Gastrocnemius medialis (tissue), 4 donors: ENCODE data around the gene PTPRN2. TPM values are rescaled to one million over a fixed set of nuclear protein-coding genes. Genes with fewer than 3 reads are reported as not detected.

Experiments
- ATAC-seq, 2 donors: fragments of 150-250 bp; one replicate each; pipeline ENCODE4 v1.9.1; 2016
- DNase-seq, 2 donors: peaks; one replicate each; pipeline ENCODE4 v3.0.0-alpha.2; 2019
- H3K27ac ChIP-seq, 4 donors: fragments of 200-600 bp; sonication (generic); 1 replicate in 1 of 4; 2 replicates in 3 of 4; pipeline ENCODE4 v1.5.1; 2016 to 2018; ENCODE audit warnings: mild to moderate bottlenecking in 2 of 4, moderate library complexity in 1 of 4
- H3K27me3 ChIP-seq, 3 donors: fragments of 200-600 bp; sonication (generic) in 2 of 3; 1 replicate in 1 of 3; 2 replicates in 2 of 3; pipeline versions ENCODE4 v1.5.1 to v1.6.0; 2016 to 2019; ENCODE audit warnings: mild to moderate bottlenecking in 1 of 3, moderate library complexity in 1 of 3
- H3K36me3 ChIP-seq, 2 donors: fragments of 200-600 bp; sonication (generic) in 1 of 2; one replicate each; pipeline ENCODE4 v1.5.1; 2017 to 2018
- H3K4me1 ChIP-seq, 2 donors: fragments of 200-600 bp; sonication (generic) in 1 of 2; one replicate each; pipeline ENCODE4 v1.5.1; 2016 to 2017; ENCODE audit warnings: mild to moderate bottlenecking in 2 of 2
- H3K4me3 ChIP-seq, 4 donors: fragments of 200-600 bp; sonication (generic) in 3 of 4; 1 replicate in 1 of 4; 2 replicates in 3 of 4; pipeline ENCODE4 v1.5.1; 2016 to 2019; ENCODE audit warnings: mild to moderate bottlenecking in 2 of 4
- H3K9me3 ChIP-seq, 3 donors: fragments of 200-600 bp; sonication (generic) in 2 of 3; 1 replicate in 1 of 3; 2 replicates in 2 of 3; pipeline ENCODE4 v1.5.1; 2016 to 2019
- POLR2A ChIP-seq, 2 donors: fragments of 450-650 bp; IDR thresholded peaks; one replicate each; pipeline ENCODE4 v1.6.1; 2017; ENCODE audit warnings: antibody characterized with exemption in 2 of 2, mild to moderate bottlenecking in 2 of 2, moderate library complexity in 2 of 2
- in situ Hi-C, 4 donors: fragments of 200-750 bp; cut with MboI; loops; one replicate each; pipeline versions ENCODE4 v1.15.0 to v1.8.0; 2017; ENCODE audit warnings: low sequenced_read_pairs in 4 of 4
- intact Hi-C: fragments of 100-400 bp; cut with DNase I; formaldehyde crosslinking; loops from one replicate; pipeline ENCODE4 v1.15.1; 2023; ENCODE audit warnings: low total_unique reads
- total RNA-seq, 4 donors: library from RNA; depleted of rRNA; stranded (reverse); fragments of >200 nt; gene quantifications; one replicate each; pipeline versions ENCODE4 v1.1.0 to v1.2.3, GENCODE V29; 2016
- TF ChIP-seq, protein P1 (sequence below), 5 experiments: fragments of 450-650 bp in 3 of 5; fragments of 200-600 bp in 2 of 5; sonication (generic) in 2 of 5; IDR thresholded peaks in 4 of 5; conservative IDR thresholded peaks in 1 of 5; 1 replicate in 4 of 5; 2 replicates in 1 of 5; pipeline ENCODE4 v1.5.1; 2016 to 2019; ENCODE audit warnings: antibody characterized with exemption in 5 of 5, mild to moderate bottlenecking in 3 of 5, moderate library complexity in 3 of 5

PTPRN2 gene
- total RNA-seq, 4 donors from 2014 or later: 0.66 to 0.85 (median 0.81) TPM

- no peak overlapping the region for H3K4me3 ChIP-seq
- H3K36me3 ChIP-seq: no peaks in the 10 kb centered on the region
- no peak for ATAC-seq
- DNase-seq: no peak
- peaks cover 0 to 5% (median 0%) of the 10 kb centered on the region in 3 donors for H3K27me3 ChIP-seq
- intact Hi-C loops (no loop called here), in situ Hi-C loops (no loop called here)
- TF ChIP-seq, protein P1, sequence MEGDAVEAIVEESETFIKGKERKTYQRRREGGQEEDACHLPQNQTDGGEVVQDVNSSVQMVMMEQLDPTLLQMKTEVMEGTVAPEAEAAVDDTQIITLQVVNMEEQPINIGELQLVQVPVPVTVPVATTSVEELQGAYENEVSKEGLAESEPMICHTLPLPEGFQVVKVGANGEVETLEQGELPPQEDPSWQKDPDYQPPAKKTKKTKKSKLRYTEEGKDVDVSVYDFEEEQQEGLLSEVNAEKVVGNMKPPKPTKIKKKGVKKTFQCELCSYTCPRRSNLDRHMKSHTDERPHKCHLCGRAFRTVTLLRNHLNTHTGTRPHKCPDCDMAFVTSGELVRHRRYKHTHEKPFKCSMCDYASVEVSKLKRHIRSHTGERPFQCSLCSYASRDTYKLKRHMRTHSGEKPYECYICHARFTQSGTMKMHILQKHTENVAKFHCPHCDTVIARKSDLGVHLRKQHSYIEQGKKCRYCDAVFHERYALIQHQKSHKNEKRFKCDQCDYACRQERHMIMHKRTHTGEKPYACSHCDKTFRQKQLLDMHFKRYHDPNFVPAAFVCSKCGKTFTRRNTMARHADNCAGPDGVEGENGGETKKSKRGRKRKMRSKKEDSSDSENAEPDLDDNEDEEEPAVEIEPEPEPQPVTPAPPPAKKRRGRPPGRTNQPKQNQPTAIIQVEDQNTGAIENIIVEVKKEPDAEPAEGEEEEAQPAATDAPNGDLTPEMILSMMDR (IDR thresholded peaks at IDR 0.05 in 4 of 5, conservative IDR thresholded peaks at IDR 0.05 in 1 of 5): no peak
- H3K9me3 ChIP-seq: no peaks in the 10 kb centered on the region
- H3K4me1 ChIP-seq: no peaks in the 10 kb centered on the region
- no peak overlapping the region for H3K27ac ChIP-seq
These were observed 196.5 kb downstream of the PTPRN2 start for GRCh38 chr7:158391141-158391540.

DNA sequence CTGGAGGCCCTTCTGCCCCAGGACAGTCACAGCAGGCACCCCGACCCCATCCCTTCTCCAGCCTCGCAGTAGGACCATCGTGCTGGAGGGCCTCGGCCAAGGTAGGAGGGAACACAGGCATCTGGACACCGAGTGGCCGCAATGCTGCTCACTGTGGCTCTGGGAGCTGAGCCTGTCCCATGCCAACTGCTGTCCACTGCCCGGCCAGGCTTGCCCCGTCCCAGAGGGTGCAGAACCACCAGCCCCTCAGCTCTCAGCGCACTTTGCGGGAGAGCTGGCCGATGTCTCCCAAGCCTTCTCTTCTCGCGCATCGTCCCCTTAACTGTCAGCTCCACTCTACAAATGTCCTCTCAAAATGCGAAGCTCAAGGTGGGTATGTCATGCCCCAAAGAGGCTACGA lies 197.2 kb downstream of the PTPRN2 start:
- Histone ChIP-seq H3K9me3 (no peaks in the 10 kb centered on the region), H3K4me1 (no peaks in the 10 kb centered on the region), H3K4me3 (no peak overlapping the region), H3K36me3 (no peaks in the 10 kb centered on the region), H3K27ac (no peak overlapping the region), H3K27me3 (peaks cover 0 to 6% (median 0%) of the 10 kb centered on the region in 3 donors)
- DNase-seq (no peak), ATAC-seq (no peak)
- TF ChIP-seq, protein P1 (IDR thresholded peaks at IDR 0.05 in 4 of 5, conservative IDR thresholded peaks at IDR 0.05 in 1 of 5): no peak
- no peak for TF ChIP-seq POLR2A (IDR thresholded peaks at IDR 0.05)
- intact Hi-C loops: no loop called here
- in situ Hi-C loops: no loop called here

DNA sequence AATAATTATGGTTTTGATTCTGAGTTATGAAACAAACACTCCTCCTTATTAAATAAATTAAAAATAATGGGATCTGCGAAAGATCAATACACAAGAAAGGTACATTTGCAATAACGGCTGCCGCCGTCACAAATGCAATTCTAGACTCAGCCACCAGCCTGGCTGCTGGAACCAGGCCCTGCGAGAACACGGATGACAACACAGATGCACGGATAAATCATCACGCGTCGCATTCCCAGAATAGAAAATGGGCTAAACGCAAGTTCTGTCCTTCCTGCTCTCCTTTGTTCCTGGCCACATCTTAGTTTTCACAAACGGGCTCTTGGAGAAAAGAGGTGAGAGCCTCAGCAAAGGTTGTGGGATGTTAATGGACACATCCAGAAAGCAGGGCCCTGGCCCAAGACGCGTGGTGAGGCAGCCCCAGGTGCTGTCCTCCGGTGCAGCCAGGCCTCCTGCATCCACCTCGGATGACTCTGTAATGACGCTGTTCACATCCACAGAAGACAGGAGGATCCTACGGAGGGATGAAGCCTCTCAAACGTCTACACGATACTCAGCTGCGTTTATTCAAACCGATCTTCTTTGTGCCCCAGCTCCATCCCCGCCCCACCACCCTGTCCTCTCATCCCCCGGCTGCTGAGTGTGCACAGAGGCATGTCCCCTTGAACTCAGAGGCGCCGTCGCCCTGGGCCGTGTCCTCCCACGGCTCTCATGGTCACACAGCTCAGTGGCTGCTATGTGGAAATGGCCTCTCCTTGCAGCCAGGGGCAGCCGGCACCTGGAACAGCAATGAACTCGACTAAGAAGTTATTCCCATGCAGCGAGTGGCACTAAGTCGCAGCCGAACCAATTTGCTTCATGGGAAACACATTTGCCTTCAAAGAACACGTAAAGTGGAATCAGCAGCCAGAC lies 197.9 kb downstream of the PTPRN2 start:
- H3K4me3 ChIP-seq: no peak overlapping the region
- TF ChIP-seq, protein P1 (IDR thresholded peaks at IDR 0.05 in 4 of 5, conservative IDR thresholded peaks at IDR 0.05 in 1 of 5): no peak
- no peak for TF ChIP-seq POLR2A (IDR thresholded peaks at IDR 0.05)
- in situ Hi-C loops (no loop called here), intact Hi-C loops (no loop called here)
- peaks cover 0 to 6% (median 0%) of the 10 kb centered on the region in 3 donors for H3K27me3 ChIP-seq
- DNase-seq (no peak), ATAC-seq (no peak)
- H3K27ac ChIP-seq: no peak overlapping the region
- H3K4me1 ChIP-seq: no peaks in the 10 kb centered on the region
- no peaks in the 10 kb centered on the region for H3K36me3 ChIP-seq
- H3K9me3 ChIP-seq: no peaks in the 10 kb centered on the region

GRCh38 chr7:158388928-158389327 lies 198.7 kb downstream of the PTPRN2 start:
- no peak for TF ChIP-seq POLR2A (IDR thresholded peaks at IDR 0.05)
- TF ChIP-seq, protein P1 (IDR thresholded peaks at IDR 0.05 in 4 of 5, conservative IDR thresholded peaks at IDR 0.05 in 1 of 5): no peak
- peaks cover 0 to 6% (median 0%) of the 10 kb centered on the region in 3 donors for H3K27me3 ChIP-seq
- DNase-seq (no peak), ATAC-seq (no peak)
- H3K4me3 ChIP-seq: no peak overlapping the region
- H3K27ac ChIP-seq: no peak overlapping the region
- no peaks in the 10 kb centered on the region for H3K36me3 ChIP-seq
- no peaks in the 10 kb centered on the region for H3K4me1 ChIP-seq
- intact Hi-C loops (no loop called here), in situ Hi-C loops (no loop called here)
- no peaks in the 10 kb centered on the region for H3K9me3 ChIP-seq
